NCI-H2029 treated with DMSO at 0.1 percent for 48 hours (cell line): ENCODE results near the gene PIK3CD.

ENCODE experiments used
- DNase-seq: peaks from one replicate; lab custom pipeline; 2025; lab: John Stamatoyannopoulos, UW

Gene PIK3CD

GRCh38 chr1:9651565-9652378 is at the start of gene PIK3CD:
Gene PIK3CD (plus strand): TSS chr1:9651731. CDS start chr1:9710456, 58,725 bp downstream.
- DNase-seq: no peak

- no peak for DNase-seq
Observed at GRCh38 chr1:9601942-9602793, 49.4 kb upstream of the PIK3CD start.

GRCh38 chr1:9602794-9603167 is 48.8 kb upstream of the PIK3CD start:
- no peak for DNase-seq

DNA sequence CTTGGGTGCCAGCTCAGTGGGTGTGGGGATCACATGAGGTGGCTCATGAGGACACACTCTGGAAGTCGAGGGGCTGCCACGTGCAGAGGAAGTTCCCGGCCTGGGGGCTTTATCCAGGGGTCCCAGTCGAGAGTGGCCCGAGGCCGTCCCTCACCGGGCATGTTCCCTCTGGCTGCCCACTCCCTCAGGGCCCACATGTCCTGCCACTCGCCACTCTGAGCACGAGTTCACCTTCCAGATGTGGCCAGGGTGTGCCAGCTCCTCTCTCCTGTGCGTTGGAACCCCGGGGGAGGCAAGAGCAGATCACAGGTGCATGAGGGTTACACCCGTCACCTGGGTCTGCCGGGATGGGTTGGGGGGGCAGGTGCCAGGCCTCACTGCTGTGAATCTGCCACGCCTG is 48.2 kb upstream of the PIK3CD start:
- no peak for DNase-seq

DNA sequence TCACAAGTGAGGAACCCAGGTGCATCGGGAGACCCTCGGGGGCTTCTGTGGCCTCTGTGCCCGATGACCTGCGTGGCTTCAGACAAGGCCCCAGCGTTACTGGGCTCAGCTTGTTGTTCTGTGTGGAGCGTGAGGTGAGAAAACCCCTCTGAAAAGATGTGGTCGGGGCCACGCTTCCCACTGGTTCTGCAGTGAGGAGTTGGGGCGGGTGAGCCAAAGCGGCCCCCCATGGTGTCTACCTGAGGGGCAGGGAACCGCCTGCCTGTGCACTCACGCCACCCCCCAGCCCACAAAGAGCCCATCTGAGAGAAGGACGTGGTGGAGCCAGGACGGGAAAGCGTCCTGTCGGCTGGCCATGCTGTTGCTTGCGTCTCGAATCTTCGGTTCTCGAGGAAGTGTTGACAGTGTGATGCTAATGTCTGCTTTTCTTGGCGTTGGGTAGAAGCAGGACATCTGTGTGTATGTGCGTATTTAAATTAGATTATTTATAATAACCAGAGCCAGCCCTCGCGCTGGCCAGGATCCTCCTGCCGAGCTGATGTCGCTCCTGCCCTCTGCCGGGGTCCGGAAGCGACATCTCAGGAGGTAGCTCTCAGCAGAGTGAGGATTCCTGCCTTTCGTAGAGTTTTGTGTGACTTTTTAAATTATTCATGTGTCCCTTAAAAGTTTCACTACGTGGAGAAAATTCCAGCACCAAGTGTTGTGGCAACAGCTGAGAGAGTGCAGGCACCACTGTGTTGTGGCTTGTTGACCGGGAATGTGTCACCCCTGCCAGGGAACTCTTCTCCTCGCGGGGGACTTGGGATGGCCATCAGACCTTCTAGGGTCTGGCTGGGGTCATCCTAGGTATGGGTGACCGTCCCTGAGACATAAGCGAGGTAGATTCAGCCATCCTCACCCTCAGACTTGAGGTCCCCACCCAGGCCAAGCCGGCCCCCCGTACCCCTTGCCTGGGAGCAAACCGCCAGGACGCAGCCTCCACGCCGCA is 47.5 kb upstream of the PIK3CD start:
- DNase-seq: no peak

GRCh38 chr1:9604836-9605235 is 46.7 kb upstream of the PIK3CD start:
- DNase-seq: no peak

DNA sequence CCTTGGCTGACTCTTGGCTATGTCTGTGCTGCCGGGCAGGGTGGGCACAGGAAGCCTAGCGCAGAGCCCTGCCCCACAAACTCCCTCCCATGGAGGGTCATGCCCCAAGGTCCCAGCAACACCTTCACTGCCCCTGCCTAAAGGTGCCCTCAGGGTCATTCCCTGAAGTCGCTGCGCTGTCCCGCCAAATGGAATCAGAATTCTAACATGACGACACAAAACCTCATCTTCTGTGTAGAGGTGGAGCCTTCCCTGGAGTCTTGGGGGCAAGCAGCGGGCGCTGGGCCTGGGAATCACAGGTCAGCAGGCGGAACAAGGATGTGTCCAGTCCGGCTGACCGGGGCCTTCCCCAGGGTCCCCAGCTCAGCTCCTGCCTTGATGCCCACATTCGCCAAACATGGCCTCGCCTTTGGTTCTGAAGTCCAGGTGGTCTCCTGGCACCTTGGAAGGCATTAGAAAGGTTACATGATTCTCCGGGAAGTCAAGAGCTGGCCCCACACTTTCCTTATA is 45.5 kb upstream of the PIK3CD start:
- DNase-seq: no peak

DNA sequence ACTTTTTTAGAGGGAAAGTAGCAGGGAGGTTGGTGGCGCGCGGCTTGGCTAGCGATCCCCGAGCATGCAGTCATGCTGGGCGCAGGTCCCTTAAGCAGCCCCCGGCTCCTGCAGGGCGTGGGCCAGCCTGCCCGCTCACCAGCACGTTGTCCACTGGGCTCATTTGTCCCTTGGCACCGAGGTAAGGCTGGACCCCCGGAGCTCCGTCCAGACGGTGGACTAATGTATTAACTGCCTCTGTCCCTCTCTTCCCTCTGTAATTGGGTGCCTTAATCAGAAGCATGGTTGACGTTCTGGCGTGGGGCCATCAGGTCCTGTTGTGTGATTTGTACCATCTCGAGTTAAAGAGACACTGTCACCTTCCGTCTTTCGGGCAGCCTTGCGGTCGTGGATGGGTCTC is 45.1 kb upstream of the PIK3CD start:
- DNase-seq: no peak

DNA sequence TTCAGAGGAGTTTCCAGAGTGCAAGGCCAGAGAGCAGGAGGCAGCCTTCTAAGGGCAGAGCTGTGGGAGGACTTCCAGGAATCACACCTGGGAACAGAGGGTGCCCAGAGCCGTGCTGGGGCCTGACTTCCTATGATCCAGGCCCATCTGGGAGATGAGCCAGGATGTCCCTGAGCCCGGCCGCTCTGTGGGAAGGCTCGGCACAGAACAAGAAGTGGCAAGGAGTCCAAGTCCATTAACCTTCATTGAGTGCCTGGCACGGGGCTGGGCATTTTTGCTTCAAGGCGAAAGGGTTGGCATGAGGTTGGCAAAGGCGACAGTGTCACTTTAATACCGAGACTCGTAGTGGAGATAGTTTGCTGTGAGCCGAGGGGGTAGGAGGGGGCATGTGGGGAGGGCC is 44.6 kb upstream of the PIK3CD start:
- DNase-seq: no peak

DNA sequence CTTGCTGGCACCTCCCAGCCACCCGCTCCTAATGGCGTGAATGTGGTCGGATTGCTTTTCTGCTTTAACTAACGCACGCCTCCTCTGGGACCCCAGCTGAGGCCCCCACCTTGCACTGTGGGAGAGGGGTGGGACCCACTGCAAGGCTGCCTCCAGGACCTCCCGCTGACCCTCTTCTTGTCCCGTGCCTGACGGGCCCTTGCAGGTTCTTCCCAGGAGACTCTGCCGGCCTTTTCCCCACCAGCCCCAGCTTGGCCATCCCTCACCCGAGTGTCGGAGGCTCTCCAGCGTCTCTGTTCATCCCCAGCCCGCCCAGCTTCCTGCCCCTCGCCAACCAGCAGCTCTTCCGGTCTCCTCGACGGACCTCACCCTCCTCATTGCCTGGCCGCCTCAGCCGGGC is 44.2 kb upstream of the PIK3CD start:
- no peak for DNase-seq

DNA sequence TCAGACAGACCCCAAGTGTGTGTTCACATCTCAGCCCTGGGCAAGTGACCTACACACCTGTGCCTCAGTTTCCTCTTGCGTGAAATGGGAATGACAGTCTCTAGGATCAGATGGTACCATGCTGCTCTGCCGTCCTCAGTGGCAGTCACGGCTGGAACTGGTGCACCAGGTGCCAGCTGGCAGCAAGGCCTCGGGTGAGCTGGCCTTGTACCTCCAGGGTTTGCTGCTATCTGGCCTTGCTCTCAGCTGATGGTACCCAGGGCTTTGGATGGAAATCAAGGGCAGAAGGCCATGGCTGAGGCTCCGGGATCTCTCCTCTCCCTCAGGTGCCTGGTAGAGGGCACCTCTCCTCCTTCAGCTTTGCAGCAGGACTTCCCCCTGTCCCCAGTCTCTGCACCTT is 41.5 kb upstream of the PIK3CD start:
- no peak for DNase-seq

DNA sequence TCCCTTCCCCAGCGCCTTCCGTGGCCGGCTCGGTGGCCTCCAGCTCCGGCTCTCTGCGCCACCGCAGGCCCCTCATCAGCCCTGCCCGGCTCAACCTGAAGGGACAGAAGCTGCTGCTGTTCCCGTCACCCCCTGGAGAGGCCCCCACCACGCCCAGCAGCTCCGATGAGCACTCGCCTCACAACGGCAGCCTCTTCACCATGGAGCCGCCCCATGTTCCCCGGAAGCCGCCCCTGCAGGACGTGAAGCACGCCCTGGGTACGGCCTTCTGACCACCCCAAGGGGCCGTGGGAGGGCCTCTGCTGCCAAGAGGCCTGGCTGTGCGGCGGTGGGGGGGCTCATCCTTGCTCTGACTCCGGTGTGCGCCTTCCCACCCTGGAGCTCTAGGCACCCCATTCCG is 41.0 kb upstream of the PIK3CD start:
- no peak for DNase-seq

DNA sequence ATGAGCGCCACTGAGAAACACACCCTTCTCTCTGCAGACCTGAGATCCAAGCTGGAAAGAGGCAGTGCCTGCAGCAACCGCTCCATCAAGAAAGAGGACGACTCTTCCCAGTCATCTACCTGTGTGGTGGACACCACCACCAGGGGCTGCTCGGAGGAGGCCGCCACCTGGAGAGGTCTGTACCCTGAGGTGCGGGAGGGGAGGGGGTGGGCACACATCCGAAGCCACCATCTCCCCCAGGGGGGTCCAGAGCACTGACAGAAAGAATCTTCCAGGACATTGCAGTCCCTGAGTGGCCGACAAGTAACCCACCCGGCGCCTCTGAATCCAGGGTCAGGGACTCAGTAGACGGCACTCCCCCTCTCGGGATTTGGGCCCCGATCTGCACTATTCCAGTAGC is 39.8 kb upstream of the PIK3CD start:
- DNase-seq: no peak

DNA sequence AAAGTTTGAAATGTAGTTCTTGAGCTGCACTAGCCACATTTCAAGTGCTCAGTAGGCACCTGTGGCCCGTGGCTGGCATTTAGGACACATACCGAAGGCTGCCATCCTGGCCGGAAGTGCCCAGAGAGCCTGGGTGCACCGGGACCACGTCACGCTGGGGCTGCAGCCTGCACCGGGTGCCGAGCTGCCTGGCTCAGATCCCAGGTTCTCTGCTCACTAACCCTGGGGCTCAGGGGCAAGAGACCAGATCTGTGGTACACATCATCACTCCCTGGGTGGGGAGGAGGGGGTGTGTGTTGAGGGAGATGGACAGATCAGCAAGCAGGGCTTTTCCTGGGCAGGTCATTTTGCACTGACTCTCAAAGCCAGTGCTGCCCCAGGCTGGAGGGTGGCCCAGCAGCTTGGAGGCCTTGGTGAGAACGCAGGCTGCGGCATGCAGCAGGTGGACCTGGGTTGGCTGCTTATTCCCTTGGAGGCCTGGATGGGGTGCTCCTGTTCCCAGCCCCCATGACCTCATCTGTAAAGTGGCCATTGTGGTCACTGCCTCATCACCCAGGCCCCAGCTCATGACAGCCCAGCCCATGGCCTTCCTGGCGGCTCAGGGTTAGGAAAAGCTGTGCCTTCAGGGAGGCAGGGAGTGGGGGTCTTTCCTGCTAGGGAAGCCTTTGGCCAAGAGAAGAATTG is 39.2 kb upstream of the PIK3CD start:
- DNase-seq: no peak

DNA sequence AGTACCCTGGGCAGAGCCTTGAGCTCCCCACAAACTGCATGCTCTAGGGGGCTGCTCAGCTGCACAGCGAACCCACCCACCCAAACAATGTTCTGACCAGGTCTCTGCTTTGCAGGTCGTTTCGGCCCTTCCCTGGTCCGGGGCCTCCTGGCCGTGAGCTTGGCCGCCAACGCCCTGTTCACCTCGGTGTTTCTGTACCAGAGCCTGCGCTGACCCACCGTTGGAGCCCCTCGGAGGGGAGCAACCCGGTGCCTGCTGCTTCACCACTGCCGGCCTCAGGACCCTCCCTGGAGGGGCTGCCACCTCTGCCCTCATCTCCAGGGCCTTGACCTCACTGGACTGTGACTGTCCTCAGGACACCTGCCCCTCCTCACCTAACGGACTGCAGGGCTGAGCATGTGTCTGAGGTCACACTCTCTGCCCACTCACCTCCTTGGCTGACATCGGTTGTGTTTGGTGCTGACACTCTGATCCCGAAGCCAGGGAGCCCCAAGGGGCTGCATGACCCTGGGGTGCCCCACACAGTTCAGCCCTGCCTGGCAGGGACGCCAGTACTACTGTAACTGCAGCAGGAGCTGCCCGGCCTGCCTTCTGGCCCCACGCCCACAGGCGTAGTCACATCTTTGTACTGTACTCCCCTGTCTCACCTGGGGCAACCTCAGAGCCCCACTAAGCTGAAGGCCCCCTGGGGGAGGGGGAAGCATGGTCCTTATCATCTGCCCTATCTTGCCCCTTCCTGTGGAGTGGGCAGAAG is 38.5 kb upstream of the PIK3CD start:
- no peak for DNase-seq

DNA sequence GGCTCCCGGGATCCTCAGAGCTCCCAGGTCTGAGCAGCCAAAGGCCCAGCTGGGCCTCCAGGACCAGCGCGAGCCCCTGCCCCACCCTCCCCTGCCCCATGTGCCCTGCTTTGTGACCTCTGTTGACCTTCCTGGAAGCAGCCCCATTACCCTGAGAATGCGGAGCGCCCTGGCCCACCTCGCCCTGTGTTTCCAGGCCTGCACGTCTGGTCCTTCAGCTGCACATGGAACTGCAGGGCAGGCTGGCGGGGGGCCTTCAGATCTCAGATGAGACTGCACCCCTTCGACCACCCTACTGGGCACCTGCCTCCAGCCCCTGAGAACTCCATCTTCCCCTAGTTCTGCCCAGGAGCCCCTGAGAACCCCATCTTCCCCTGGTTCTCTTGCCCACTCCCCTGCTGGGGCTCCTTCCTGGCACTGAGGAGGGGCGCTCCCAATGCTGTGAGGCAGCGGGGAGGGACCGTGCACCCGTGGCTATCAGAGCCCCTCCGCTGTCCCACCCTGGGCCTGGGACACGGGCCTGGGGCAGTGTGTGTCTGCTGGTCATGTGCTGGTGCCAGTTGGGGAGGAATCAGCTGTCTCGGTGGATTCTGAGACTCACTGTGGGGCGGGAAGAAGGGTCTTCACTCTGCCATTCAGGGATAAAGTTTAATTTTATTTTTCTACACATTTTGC is 37.8 kb upstream of the PIK3CD start:
- DNase-seq: no peak

DNA sequence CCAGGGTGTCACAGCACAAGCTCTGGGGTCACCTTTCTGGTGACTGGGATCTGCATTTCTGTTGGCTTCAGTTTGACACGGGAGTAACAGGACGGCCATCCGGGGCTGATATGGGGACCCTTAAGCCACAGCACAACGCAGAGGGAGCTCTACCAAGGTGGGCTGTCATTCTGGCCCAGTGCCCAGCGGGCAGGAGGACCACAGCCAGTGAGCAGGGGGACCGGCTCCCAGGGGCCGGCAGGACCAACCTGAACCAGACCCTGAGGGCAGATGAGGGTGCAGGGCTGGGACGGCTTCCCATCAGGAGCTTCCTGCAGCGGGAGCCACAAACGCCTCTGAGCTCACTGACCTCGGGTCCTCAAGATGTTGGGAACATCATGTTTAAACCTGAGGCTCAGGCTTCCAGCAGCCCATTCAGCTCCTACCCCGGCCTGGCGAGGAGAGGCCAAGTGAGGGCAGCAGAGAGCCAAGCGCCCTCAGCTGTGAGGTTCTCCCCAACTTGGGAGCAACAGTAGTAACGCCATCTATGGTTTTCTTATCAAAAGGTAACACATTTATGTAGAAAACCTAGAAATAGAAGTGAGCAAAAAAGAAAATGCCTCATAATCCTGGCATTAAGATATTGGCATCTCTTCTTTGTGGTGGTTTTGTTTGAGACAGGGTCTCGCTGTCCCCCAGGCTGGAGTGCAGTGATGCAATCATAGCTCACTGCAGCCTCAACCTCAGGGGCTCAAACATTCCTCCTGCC is 36.0 kb upstream of the PIK3CD start:
- no peak for DNase-seq

DNA sequence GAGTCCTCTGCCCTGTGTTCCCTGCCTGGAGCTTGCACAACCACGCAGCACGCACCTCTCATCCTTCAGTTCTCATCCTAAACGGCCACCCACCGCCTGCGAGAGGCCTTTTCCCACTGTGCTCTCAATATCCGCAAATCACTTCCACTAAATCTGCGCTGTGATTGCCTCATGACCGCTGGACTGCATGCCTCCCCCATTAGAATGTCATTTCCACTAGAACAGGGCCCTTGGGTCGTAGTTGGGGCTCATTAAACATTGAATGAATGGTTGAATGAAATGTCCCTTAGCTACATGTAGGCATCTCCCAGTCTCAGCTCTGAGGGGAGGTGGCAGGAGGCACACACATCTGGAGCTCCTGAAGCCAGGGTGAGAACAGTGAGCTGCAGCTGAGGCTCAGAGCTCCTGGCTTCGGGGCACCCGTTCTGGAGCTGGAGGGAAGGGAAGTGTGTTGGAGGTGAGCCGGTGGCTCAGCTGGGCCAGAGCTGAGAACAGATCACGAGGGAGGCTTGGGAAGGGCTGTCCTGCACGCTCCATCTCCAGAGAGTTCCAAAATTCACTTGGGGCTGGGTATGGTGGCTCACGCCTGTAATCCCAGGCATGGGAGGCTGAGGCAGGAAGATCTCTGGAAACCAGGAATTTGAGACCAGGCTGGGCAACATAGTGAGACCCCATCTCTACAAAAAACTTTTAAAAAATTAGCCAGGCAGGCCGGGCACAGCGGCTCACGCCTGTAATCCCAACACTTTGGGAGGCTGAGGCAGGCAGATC is 32.4 kb upstream of the PIK3CD start:
- DNase-seq: no peak

DNA sequence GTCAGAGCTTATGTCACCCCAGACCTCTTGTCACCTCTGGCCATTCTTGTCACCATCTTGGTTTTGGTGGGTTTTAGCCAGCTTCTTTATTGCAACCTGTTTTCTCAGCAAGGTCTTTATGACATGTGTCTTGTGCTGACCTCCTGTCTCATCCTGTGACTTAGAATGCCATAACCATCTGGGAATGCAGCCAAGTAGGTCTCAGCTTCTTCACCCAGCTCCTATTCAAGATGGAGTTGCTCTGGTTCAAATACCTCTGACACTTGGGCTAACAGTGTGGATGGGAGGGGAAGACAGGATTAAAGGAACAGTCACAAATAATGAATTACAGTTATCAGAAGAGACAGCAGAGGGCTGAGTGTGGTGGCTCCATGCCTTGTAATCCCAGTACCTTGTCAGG is 30.5 kb upstream of the PIK3CD start:
- DNase-seq: no peak
